ENCODE data around the gene CFD. TPM values are rescaled to one million over a fixed set of nuclear protein-coding genes. Genes with fewer than 3 reads are reported as not detected.

Gene CFD
- polyA plus RNA-seq, 1 donor (not counting 4 experiments of a cell fraction or from before 2014, with no cell fraction given): 0.47 TPM

- dilution Hi-C loops (cut with MboI; ENCODE audit: extremely low pct_ligation_motif_present, low sequenced_read_pairs): no loop called here
- Histone ChIP-seq H3K27ac (ENCODE audit: control insufficient read depth, insufficient read depth, low read length) (no peak overlapping the region), H3K4me3 (ENCODE audit: control insufficient read depth in 2 of 3, extremely low read depth in 1 of 3, insufficient read depth in 2 of 3, low read depth in 1 of 3, low read length in 3 of 3) (no peak overlapping the region), H3K36me3 (ENCODE audit: control insufficient read depth in 2 of 2, extremely low read depth in 1 of 2, insufficient read depth in 2 of 2, low read length in 2 of 2) (no peaks in the 10 kb centered on the region), H3K4me1 (ENCODE audit: control insufficient read depth, extremely low read depth, insufficient read depth, low read length) (peaks cover 2% of the 10 kb centered on the region), H3K9ac (ENCODE audit: control insufficient read depth, extremely low read depth, insufficient read depth, low read length) (no peak overlapping the region), H2AFZ (ENCODE audit: control insufficient read depth, low read length) (no peak overlapping the region), H4K20me1 (ENCODE audit: control insufficient read depth, extremely low read depth, insufficient read depth, low read length) (peaks cover 2% of the 10 kb centered on the region), H3K4me2 (ENCODE audit: control insufficient read depth, extremely low read depth, insufficient read depth, low read depth, low read length) (no peak overlapping the region), H3K9me3 (ENCODE audit: control insufficient read depth, low read depth, low read length) (no peaks in the 10 kb centered on the region), H3K27me3 (ENCODE audit: control insufficient read depth, extremely low read depth, insufficient read depth, low read length) (peaks cover 39% of the 10 kb centered on the region), H3K79me2 (ENCODE audit: control insufficient read depth, insufficient read depth, low read length) (no peaks in the 10 kb centered on the region), H3K9me1 (ENCODE audit: control insufficient read depth, extremely low read depth, insufficient read depth, low read length) (no peaks in the 10 kb centered on the region)
- TF ChIP-seq EZH2 (IDR thresholded peaks at IDR 0.05; ENCODE audit: low read length) (no peak), CTCF (optimal IDR thresholded peaks at IDR 0.05 in 1 of 3, IDR thresholded peaks at IDR 0.05 in 1 of 3, conservative IDR thresholded peaks at IDR 0.05 in 1 of 3; ENCODE audit: extremely low read depth in 1 of 3, insufficient read depth in 2 of 3, low read length in 3 of 3) (no peak)
- no peak for FAIRE-seq
- DNase-seq (ENCODE audit: low read depth, low spot score): no peak
Measured at GRCh38 chr19:855566-856120, 3.8 kb upstream of the CFD start.

- no peak for DNase-seq (ENCODE audit: low read depth, low spot score)
- Histone ChIP-seq H3K4me3 (ENCODE audit: control insufficient read depth in 2 of 3, extremely low read depth in 1 of 3, insufficient read depth in 2 of 3, low read depth in 1 of 3, low read length in 3 of 3) (no peak overlapping the region), H2AFZ (ENCODE audit: control insufficient read depth, low read length) (no peak overlapping the region), H3K9me1 (ENCODE audit: control insufficient read depth, extremely low read depth, insufficient read depth, low read length) (no peaks in the 10 kb centered on the region), H3K36me3 (ENCODE audit: control insufficient read depth in 2 of 2, extremely low read depth in 1 of 2, insufficient read depth in 2 of 2, low read length in 2 of 2) (no peaks in the 10 kb centered on the region), H3K27ac (ENCODE audit: control insufficient read depth, insufficient read depth, low read length) (no peak overlapping the region), H3K4me2 (ENCODE audit: control insufficient read depth, extremely low read depth, insufficient read depth, low read depth, low read length) (no peak overlapping the region), H4K20me1 (ENCODE audit: control insufficient read depth, extremely low read depth, insufficient read depth, low read length) (no peaks in the 10 kb centered on the region), H3K79me2 (ENCODE audit: control insufficient read depth, insufficient read depth, low read length) (no peaks in the 10 kb centered on the region), H3K9ac (ENCODE audit: control insufficient read depth, extremely low read depth, insufficient read depth, low read length) (no peak overlapping the region), H3K27me3 (ENCODE audit: control insufficient read depth, extremely low read depth, insufficient read depth, low read length) (peaks cover 17% of the 10 kb centered on the region), H3K4me1 (ENCODE audit: control insufficient read depth, extremely low read depth, insufficient read depth, low read length) (peaks cover 3% of the 10 kb centered on the region), H3K9me3 (ENCODE audit: control insufficient read depth, low read depth, low read length) (no peaks in the 10 kb centered on the region)
- TF ChIP-seq CTCF (optimal IDR thresholded peaks at IDR 0.05 in 1 of 3, IDR thresholded peaks at IDR 0.05 in 1 of 3, conservative IDR thresholded peaks at IDR 0.05 in 1 of 3; ENCODE audit: extremely low read depth in 1 of 3, insufficient read depth in 2 of 3, low read length in 3 of 3): no peak
- dilution Hi-C loops (cut with MboI; ENCODE audit: extremely low pct_ligation_motif_present, low sequenced_read_pairs): no loop called here
- no peak for FAIRE-seq
Measured at GRCh38 chr19:858284-858683, 1.2 kb upstream of the CFD start.
